DMS 273 treated with DMSO at 0.1 percent for 48 hours (cell line): ENCODE results near the gene SYCN.

Source experiments
- DNase-seq: peaks from one replicate; lab custom pipeline; 2025; lab: John Stamatoyannopoulos, UW

SYCN gene

GRCh38 chr19:39194832-39195542, 9.1 kb downstream of the SYCN start:
- no peak for DNase-seq

DNA sequence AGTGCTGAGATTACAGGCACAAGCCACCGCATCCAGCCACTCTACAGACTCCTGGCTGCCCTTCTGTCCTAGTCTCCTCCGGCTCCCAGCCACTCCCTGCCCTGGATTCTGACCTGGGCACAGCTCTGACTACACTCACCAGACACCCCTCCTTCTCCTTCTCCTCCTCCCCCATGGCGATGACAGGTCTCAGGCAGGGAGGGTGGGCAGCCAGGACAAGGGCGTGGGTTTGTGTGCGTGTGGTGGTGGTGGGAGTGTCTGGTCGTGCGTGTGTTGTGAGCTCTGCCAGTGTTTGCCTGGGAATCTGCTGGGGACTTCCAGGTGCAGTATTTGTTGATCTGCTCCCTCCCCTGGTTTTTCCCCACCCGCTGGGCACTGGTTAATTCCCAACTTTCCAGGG, 10.3 kb downstream of the SYCN start:
- DNase-seq = no peak

GRCh38 chr19:39192846-39193245, 11.2 kb downstream of the SYCN start:
- no peak for DNase-seq

DNA sequence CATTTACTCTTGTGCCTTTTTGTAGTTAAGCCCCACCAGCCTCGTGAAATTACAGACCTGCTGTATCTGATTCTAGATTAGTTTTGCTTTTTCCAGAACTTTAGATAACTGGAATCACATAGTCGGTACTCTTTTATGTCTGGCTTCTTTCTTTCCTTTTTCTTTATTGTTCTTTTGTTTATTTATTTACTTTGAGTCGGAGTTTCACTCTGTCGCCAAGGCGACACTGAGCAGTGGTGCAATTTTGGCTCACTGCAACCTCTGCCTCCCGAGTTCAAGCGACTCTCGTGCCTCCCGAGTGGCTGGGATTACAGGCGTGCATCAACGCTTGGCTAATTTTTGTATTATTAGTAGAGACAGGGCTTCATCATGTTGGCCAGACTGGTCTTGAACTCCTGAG, 13.3 kb downstream of the SYCN start:
- DNase-seq = no peak

GRCh38 chr19:39188960-39189359, 15.1 kb downstream of the SYCN start:
- no peak for DNase-seq

DNA sequence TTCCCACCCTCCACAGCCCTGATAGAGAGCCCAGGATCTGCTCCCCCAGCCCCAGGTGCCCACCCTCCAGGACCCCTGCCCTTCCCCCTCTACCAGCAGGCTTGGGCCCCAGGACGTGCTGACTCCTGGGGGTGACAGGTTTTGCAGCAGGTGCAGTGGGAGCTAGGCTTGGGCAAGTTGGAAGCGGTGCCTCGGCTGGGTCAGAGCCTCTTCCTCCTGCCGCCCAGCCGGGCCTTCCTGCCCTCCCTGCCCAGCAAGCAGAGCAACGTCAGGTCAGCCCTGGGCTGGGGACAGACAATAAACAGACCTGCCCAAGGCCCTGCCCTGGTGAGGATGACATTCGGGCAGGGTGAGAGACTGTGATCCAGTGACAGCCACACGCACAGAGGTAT, 16.5 kb downstream of the SYCN start:
- no peak for DNase-seq

DNA sequence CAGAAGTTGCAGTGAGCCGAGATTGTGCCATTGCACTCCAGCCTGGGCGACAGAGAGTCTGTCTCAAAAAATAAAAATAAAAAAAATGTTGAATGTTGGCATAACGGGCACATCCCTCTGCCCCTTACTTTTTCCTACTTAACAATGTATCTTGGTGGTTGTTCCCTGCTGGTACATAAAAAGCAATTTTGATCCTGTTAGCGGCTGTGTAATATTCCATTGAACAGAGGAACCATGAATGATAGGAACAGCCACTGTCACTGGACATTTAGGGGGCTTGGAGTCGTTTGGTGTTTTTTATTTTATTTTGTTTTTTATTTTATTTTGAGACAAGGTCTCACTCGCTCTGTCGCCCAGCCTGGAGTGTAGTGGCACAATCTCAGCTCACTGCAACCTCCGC, 17.7 kb downstream of the SYCN start:
- DNase-seq = no peak

GRCh38 chr19:39183104-39183503, 21.0 kb downstream of the SYCN start:
- no peak for DNase-seq

DNA sequence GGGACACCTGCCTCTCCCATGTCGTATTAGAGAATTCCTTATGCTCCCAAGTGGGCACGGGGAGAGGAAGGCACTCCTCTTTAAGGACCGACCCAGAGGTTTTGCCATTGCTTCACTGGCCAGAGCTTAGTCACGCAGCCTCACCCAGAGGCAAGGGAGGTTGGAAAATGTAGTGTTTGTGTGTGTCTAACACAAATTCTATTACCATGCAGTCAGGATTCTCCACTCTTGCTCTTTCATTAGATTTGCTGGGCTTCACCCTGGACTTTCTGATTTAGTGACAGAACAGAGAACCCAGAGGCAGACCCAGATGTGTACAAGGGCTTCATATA, 21.9 kb downstream of the SYCN start:
- DNase-seq = no peak

DNA sequence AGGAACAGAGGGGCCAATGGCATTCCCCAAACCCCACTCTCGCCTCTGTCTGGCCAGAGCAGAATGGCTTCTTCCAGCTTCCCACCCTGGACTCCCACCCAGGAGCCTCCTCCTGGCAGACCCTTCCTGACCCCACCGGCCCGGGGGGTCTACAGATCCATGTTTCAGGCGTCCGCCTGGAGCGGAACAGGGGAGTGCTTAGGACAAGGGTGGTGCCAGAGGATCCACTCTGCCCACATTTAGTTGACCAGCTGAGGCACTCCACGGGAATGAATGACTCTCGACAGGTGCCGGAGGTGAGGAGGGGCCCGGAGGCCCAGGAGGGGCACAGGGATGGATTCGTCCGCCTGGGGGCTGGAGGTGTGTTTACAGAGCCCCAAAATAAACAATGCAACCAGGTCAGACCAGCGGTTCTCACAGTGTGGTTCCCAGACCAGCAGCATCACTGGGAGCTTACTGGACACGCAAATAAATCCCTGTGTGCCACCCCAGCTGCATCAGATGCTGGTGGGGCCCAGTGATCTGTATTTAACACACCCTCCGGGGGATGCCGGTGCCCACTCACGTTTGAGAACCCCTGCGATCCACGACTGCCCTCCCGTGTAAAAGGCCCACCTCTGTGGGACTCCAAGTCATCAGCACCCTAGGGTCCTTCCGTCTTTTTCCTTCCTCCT, 22.4 kb downstream of the SYCN start:
- no peak for DNase-seq

DNA sequence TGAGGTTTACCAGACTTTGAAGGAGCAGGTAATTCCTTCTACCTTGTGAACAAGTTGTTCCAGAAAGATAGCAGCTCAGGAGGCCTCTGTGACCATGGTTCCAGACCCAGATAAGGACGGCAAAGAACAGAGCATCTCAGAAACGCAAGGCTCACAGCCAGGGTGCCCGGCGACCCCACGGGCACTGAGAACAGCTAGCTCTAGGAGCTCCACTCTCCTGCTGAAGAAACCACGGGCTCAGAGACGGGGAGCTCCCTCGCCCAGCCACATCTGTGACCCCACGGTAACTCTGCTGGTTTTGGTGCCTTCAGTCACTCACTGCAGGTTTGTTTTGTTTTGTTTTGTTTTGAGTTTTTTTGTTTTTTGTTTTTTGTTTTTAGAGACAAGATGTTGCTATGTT, 23.3 kb downstream of the SYCN start:
- no peak for DNase-seq

DNA sequence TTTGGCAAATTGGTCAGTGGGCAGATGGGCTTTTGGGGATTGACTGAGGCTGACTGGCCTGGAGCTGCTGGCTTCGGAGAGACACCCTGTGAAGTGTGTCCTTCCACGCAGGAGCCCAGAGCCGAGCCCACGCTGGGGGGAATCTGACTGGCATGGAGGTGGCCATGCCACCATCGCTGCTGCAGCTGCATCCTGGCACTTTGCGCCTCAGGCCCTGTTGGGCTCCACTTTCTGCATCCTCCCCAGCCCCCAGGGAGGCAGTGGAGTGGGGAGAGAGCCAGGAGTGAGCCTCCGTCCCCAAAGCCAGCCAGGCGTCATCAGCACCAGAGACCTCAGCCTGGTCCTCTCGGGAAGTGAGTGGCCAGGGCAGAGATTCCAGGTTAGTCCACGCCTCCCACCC, 24.3 kb downstream of the SYCN start:
- no peak for DNase-seq

DNA sequence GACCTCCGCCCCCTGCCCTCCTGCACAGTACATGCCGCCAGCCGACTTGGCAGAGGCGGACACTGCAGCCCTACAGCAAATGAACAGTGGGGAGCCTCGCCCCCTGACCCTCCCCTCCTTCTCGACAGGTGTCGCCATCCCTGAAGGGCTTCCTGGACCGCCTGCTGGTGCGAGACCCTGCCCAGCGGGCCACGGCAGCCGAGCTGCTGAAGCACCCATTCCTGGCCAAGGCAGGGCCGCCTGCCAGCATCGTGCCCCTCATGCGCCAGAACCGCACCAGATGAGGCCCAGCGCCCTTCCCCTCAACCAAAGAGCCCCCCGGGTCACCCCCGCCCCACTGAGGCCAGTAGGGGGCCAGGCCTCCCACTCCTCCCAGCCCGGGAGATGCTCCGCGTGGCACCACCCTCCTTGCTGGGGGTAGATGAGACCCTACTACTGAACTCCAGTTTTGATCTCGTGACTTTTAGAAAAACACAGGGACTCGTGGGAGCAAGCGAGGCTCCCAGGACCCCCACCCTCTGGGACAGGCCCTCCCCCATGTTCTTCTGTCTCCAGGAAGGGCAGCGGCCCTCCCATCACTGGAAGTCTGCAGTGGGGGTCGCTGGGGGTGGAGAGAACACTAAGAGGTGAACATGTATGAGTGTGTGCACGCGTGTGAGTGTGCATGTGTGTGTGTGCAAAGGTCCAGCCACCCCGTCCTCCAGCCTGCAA, 25.6 kb downstream of the SYCN start:
- DNase-seq = no peak

DNA sequence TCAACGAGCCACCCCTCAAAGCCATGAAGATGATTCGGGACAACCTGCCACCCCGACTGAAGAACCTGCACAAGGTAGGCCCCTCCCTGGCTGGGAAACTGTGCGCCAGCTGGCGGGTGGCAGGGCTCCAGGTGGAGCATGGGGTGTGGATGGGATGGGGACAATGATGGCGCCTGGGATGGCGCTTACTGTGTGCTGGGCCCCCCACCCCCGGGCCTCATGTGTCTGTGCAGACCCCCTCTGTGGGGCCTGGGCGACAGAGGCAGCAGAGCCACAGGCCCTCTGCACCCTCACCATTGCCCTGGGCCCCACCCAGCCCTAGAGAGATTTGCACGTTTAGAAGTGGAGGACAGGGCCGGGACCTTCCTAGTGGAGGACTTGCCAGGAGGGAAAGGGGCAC, 26.3 kb downstream of the SYCN start:
- no peak for DNase-seq

DNA sequence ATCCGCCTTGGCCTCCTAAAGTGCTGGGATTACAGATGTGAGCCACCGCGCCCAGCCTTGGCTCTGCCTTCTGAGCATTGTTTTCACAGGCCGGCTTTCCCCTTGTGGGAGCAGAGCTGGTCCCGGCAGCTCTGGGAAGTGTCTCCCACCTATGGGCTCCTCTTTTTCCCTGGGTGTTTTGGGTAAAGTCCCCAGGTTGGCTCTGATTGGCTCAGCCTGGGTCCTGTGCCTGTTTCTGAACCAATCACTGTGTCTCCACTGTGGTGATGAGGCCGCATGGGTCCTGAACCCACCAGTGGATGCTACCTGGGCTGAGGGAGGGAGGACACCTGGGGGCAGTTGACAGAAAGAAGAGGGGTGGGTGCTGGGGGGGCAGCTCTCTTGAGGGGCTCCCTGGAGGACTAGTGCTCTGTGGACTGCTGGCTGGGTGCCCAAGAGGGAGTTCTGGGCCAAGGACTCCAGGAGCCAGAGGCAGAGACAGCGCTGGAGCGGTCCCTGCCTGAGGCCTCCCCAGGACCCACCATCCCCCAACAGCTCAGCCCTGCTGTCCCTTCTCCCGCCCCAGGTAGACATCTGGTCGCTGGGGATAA, 26.9 kb downstream of the SYCN start:
- DNase-seq = no peak

DNA sequence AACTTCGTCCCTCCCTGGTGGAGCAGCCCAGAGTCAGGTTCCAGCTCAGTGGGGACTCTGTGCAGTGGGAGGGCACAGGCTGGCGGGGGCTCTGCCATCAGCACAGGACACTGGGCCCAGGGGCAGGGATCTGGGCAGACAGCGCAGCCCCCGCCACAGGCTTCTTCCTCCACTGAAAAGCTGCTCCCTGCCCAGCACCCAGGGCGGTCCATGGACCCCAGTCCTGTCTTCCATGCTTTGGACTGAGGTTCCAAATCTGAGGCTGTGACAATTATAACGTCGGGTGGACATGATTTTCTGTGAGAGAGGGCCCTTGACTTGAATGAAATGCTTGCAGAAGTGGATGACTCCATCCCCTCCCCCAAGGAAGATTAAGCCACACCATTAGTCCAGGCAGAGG, 28.5 kb downstream of the SYCN start:
- DNase-seq = no peak

GRCh38 chr19:39174558-39175544, 29.2 kb downstream of the SYCN start:
- no peak for DNase-seq

DNA sequence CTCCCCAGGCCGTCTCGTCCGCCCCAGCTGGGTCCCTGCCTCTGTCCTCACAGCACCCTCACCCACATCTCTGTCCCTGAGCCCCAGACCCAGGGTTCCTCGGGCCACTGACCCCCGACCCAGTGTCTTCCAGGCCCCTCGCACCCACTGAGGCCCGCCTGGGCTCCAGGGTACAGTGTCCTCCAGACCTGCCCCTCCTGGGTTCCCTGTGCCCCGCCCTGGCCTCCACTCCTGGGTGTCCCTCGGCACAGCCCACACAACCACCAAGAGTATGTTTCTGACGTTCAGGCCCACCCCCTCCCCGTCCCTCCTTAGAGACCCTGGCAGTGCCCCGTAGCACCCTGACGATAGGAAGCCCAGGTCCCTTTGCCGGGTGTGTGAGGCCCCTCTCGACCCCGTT, 29.9 kb downstream of the SYCN start:
- DNase-seq = no peak

- DNase-seq = no peak
These were observed 30.5 kb downstream of the SYCN start for GRCh38 chr19:39173502-39173991.

GRCh38 chr19:39172700-39173501, 31.2 kb downstream of the SYCN start:
- DNase-seq = no peak
